IMR-90 (cell line): ENCODE data around the gene POMGNT1. TPM values are rescaled to one million over a fixed set of nuclear protein-coding genes. Genes with fewer than 3 reads are reported as not detected.
A peak's percentile ranks its signal among the peaks of the same experiment; 100 is the strongest.

Source experiments
- ATAC-seq: fragments of 200-7000 bp; cut with Tn5 transposase; 2 replicates; pipeline ENCODE4 v1.9.1; 2020; ENCODE audit warnings: low read depth, mild to moderate bottlenecking, moderate library complexity
- Bru-seq: library from RNA; stranded (reverse); fragments of 400-500 nt; gene quantifications from one replicate; lab custom pipeline; 2021; lab: Mats Ljungman, UMichigan
- BruChase-seq, 2 experiments: library from RNA; stranded (reverse); fragments of 400-500 nt; gene quantifications; one replicate each; lab custom pipeline; 2021; lab: Mats Ljungman, UMichigan
- BruUV-seq: library from RNA; stranded (reverse); fragments of 400-500 nt; replicated peaks from 2 replicates; lab custom pipeline; 2021; lab: Mats Ljungman, UMichigan
- CTCF ChIA-PET: fragments of 300-600 bp; formaldehyde crosslinking; extraction: SDS; loops from one replicate; lab custom pipeline; 2021; ENCODE audit warnings: antibody characterized with exemption; lab: Yijun Ruan, JAX
- POLR2A ChIA-PET: fragments of 300-600 bp; sonication (Branson Sonifier 250); formaldehyde crosslinking; loops from one replicate; lab custom pipeline; 2022; ENCODE audit warnings: antibody characterized with exemption; ENCODE audit not compliant: unreplicated experiment; lab: Charles Lee
- DNase-seq: peaks from one replicate; pipeline ENCODE4 v3.0.0; 2013
- H2AFZ ChIP-seq: replicated peaks from 2 replicates; pipeline ENCODE3; 2013; ENCODE audit warnings: low read length, mild to moderate bottlenecking; ENCODE audit not compliant: poor library complexity
- H2AK5ac ChIP-seq: 2 replicates; pipeline ENCODE4 v1.6.1; 2013; ENCODE audit warnings: low read depth, low read length, inconsistent platforms
- H2AK9ac ChIP-seq: replicated peaks from 2 replicates; pipeline ENCODE3; 2013; ENCODE audit warnings: mild to moderate bottlenecking, low read depth, low read length, moderate library complexity; ENCODE audit not compliant: poor library complexity
- H2BK120ac ChIP-seq: 2 replicates; pipeline ENCODE4 v1.6.1; 2013; ENCODE audit warnings: low read depth, low read length, inconsistent platforms
- H2BK15ac ChIP-seq: 3 replicates; pipeline ENCODE4 v1.6.1; 2013; ENCODE audit warnings: low read depth, low read length, inconsistent platforms
- H2BK20ac ChIP-seq: 2 replicates; pipeline ENCODE4 v1.6.1; 2013; ENCODE audit warnings: low read depth, mild to moderate bottlenecking, inconsistent platforms, low read length, moderate library complexity
- H2BK5ac ChIP-seq: 2 replicates; pipeline ENCODE4 v1.6.1; 2013; ENCODE audit warnings: mild to moderate bottlenecking, low read depth, low read length, inconsistent platforms; ENCODE audit not compliant: poor library complexity, severe bottlenecking
- H3K14ac ChIP-seq: replicated peaks from 2 replicates; pipeline ENCODE4 v1.6.1; 2013; ENCODE audit warnings: low read depth, low read length, inconsistent platforms
- H3K18ac ChIP-seq: 2 replicates; pipeline ENCODE4 v1.6.1; 2013; ENCODE audit warnings: low read depth, low read length, control low read depth
- H3K23ac ChIP-seq: 2 replicates; pipeline ENCODE4 v1.6.1; 2013; ENCODE audit warnings: low read depth, low read length, inconsistent platforms
- H3K27ac ChIP-seq: 2 replicates; pipeline ENCODE4 v1.5.1; 2013; ENCODE audit warnings: mild to moderate bottlenecking, control low read depth, low read length; ENCODE audit not compliant: insufficient read depth
- H3K27me3 ChIP-seq: 2 replicates; pipeline ENCODE4 v1.6.1; 2013; ENCODE audit warnings: low read length; ENCODE audit not compliant: control insufficient read depth, insufficient read depth
- H3K36me3 ChIP-seq: 2 replicates; pipeline ENCODE4 v1.6.1; 2013; ENCODE audit warnings: low read length, mixed read lengths; ENCODE audit not compliant: control insufficient read depth, insufficient read depth
- H3K4ac ChIP-seq: 2 replicates; pipeline ENCODE4 v1.6.1; 2013; ENCODE audit warnings: low read depth, low read length, inconsistent platforms
- H3K4me1 ChIP-seq: 2 replicates; pipeline ENCODE4 v1.6.1; 2013; ENCODE audit warnings: low read length, mixed read lengths; ENCODE audit not compliant: control insufficient read depth, insufficient read depth
- H3K4me2 ChIP-seq: 2 replicates; pipeline ENCODE4 v1.6.1; 2013; ENCODE audit warnings: low read depth, mild to moderate bottlenecking, control low read depth, low read length, moderate library complexity
- H3K4me3 ChIP-seq: 2 replicates; pipeline ENCODE4 v1.5.1; 2013; ENCODE audit warnings: low read depth, mild to moderate bottlenecking, control low read depth, low read length, moderate library complexity; ENCODE audit not compliant: insufficient read depth
- H3K56ac ChIP-seq: 2 replicates; pipeline ENCODE4 v1.6.1; 2013; ENCODE audit warnings: low read length, inconsistent platforms; ENCODE audit not compliant: insufficient read depth; ENCODE audit errors: extremely low read depth
- H3K79me1 ChIP-seq, 2 experiments: 2 replicates each; pipeline ENCODE4 v1.6.1; 2013; ENCODE audit warnings: low read length in 2 of 2, inconsistent platforms in 1 of 2, low read depth in 1 of 2
- H3K9ac ChIP-seq: 2 replicates; pipeline ENCODE4 v1.6.1; 2013; ENCODE audit warnings: low read depth, low read length, control low read depth
- H3K9me1 ChIP-seq: 2 replicates; pipeline ENCODE4 v1.6.1; 2013; ENCODE audit warnings: low read length, inconsistent platforms; ENCODE audit not compliant: insufficient read depth
- H3K9me3 ChIP-seq: 2 replicates; pipeline ENCODE4 v1.6.1; 2013; ENCODE audit warnings: low read length; ENCODE audit not compliant: control insufficient read depth, insufficient read depth
- H4K20me1 ChIP-seq: 2 replicates; pipeline ENCODE4 v1.6.1; 2013; ENCODE audit warnings: low read length, inconsistent platforms; ENCODE audit not compliant: insufficient read depth
- H4K5ac ChIP-seq: 2 replicates; pipeline ENCODE4 v1.6.1; 2013; ENCODE audit warnings: mild to moderate bottlenecking, low read depth, low read length, control low read depth
- H4K8ac ChIP-seq, 2 experiments: 2 replicates each; pipeline ENCODE4 v1.6.1; 2013; ENCODE audit warnings: low read depth in 2 of 2, low read length in 2 of 2, control low read depth in 1 of 2, inconsistent platforms in 1 of 2
- H4K91ac ChIP-seq: 2 replicates; pipeline ENCODE4 v1.6.1; 2013; ENCODE audit warnings: low read depth, low read length, inconsistent platforms; ENCODE audit not compliant: insufficient read depth
- CHD1 ChIP-seq: IDR thresholded peaks from 2 replicates; pipeline ENCODE4 v1.6.1; 2012; ENCODE audit warnings: low read depth, low read length, improper control_type of control experiment
- MAFK ChIP-seq: IDR thresholded peaks from 2 replicates; pipeline ENCODE4 v1.6.1; 2012; ENCODE audit warnings: low read depth, low read length, improper control_type of control experiment
- MAZ ChIP-seq: IDR thresholded peaks from 2 replicates; pipeline ENCODE4 v1.6.1; 2012; ENCODE audit warnings: low read depth, mild to moderate bottlenecking, low read length, improper control_type of control experiment, moderate library complexity, borderline replicate concordance
- MXI1 ChIP-seq: IDR thresholded peaks from 2 replicates; pipeline ENCODE4 v1.6.1; 2012; ENCODE audit warnings: low read depth, mild to moderate bottlenecking, low read length, moderate library complexity, borderline replicate concordance
- NFE2L2 ChIP-seq: fragments of 150-350 bp; IDR thresholded peaks from 2 replicates; pipeline ENCODE4 v1.6.1; 2016; ENCODE audit warnings: low read depth, mild to moderate bottlenecking, low read length
- POLR2A ChIP-seq: IDR thresholded peaks from 2 replicates; pipeline ENCODE4 v1.6.1; 2012; ENCODE audit warnings: mild to moderate bottlenecking, low read depth, low read length
- RAD21 ChIP-seq: IDR thresholded peaks from 2 replicates; pipeline ENCODE4 v1.6.1; 2012; ENCODE audit warnings: low read length, improper control_type of control experiment
- RCOR1 ChIP-seq: IDR thresholded peaks from 2 replicates; pipeline ENCODE4 v1.6.1; 2012; ENCODE audit warnings: mild to moderate bottlenecking, low read length, improper control_type of control experiment; ENCODE audit not compliant: insufficient replicate concordance
- SMC3 ChIP-seq: fragments of 150-350 bp; IDR thresholded peaks from 2 replicates; pipeline ENCODE4 v1.6.1; 2016; ENCODE audit warnings: low read depth, mild to moderate bottlenecking, antibody characterized with exemption, low read length, moderate library complexity
- WGBS, 2 experiments: methylation state at CpG; one replicate each; pipeline versions ENCODE4 v1.1.5 to v1.1.7; 2013; ENCODE audit warnings: missing lambda C conversion rate in 2 of 2; ENCODE audit not compliant: insufficient read length in 1 of 2; ENCODE audit errors: extremely low coverage in 2 of 2; 5-methylcytosine and 5-hydroxymethylcytosine counted together
- dilution Hi-C: fragments of 300-500 bp; cut with HindIII; formaldehyde crosslinking; loops from one replicate; pipeline ENCODE4 v1.14.3; 2018; ENCODE audit warnings: low sequenced_read_pairs; ENCODE audit not compliant: unreplicated experiment
- in situ Hi-C: fragments of 300-500 bp; cut with MboI; formaldehyde crosslinking; loops from 3 replicates; pipeline ENCODE4 v1.14.3; 2019; ENCODE audit warnings: low sequenced_read_pairs, inconsistent platforms, mixed read lengths
- intact Hi-C: fragments of 100-400 bp; cut with micrococcal nuclease; formaldehyde crosslinking; loops from 2 replicates; pipeline ENCODE4 v1.10.0; 2022
- long read RNA-seq: library from polyadenylated mRNA; unstranded; transcript quantifications from one replicate; pipeline ENCODE4 v2.0.0, GENCODE V29; 2021; ENCODE audit not compliant: unreplicated experiment
- polyA plus RNA-seq, 3 experiments: library from polyadenylated mRNA; depleted of rRNA; stranded (reverse); fragments of >200 nt; gene quantifications; 2 replicates each; pipeline ENCODE4 v1.2.3, GENCODE V29; 2012; ENCODE audit warnings: low replicate concordance in 1 of 3
- total RNA-seq: library from RNA; depleted of rRNA; stranded (reverse); fragments of >200 nt; gene quantifications from 2 replicates; pipeline ENCODE4 v1.2.3, GENCODE V29; 2012; rRNA removed
- TF ChIP-seq, protein P1 (sequence below): fragments of 150-350 bp; IDR thresholded peaks from 2 replicates; pipeline ENCODE4 v1.6.1; 2016; ENCODE audit warnings: low read depth, mild to moderate bottlenecking, low read length, moderate library complexity, borderline replicate concordance
- TF ChIP-seq, protein P2 (sequence below): conservative IDR thresholded peaks from 2 replicates; pipeline ENCODE4 v1.5.1; 2012; ENCODE audit warnings: mild to moderate bottlenecking, low read depth, low read length, improper control_type of control experiment

The POMGNT1 gene
- total RNA-seq (45.3 and 54.8 TPM in 2 replicates), polyA plus RNA-seq (2012; rRNA removed) (65.3 and 65.8 TPM in 2 replicates), Bru-seq, nascent RNA (percentile 46 among the genes with signal in this experiment), BruChase-seq, experiment 1, labeled RNA remaining after a 6-hour chase (percentile 53 among the genes with signal in this experiment), BruChase-seq, experiment 2, labeled RNA remaining after a 2-hour chase (percentile 51 among the genes with signal in this experiment)
- 44.6 and 61.9 TPM in 2 replicates for polyA plus RNA-seq (2012; cell fraction: cytosol; rRNA removed)
- 135 and 140 TPM in 2 replicates for polyA plus RNA-seq (2012; cell fraction: nucleus; rRNA removed; ENCODE audit: low replicate concordance)
- long read RNA-seq, transcript POMGNT1-201 (22 exons, 2,728 nt) = major isoform, 45 of 79 reads
- long read RNA-seq, partial matches to known transcripts = 11 of 79 reads
- long read RNA-seq, other reads (novel, unspliced or antisense) = 23 of 79 reads

DNA sequence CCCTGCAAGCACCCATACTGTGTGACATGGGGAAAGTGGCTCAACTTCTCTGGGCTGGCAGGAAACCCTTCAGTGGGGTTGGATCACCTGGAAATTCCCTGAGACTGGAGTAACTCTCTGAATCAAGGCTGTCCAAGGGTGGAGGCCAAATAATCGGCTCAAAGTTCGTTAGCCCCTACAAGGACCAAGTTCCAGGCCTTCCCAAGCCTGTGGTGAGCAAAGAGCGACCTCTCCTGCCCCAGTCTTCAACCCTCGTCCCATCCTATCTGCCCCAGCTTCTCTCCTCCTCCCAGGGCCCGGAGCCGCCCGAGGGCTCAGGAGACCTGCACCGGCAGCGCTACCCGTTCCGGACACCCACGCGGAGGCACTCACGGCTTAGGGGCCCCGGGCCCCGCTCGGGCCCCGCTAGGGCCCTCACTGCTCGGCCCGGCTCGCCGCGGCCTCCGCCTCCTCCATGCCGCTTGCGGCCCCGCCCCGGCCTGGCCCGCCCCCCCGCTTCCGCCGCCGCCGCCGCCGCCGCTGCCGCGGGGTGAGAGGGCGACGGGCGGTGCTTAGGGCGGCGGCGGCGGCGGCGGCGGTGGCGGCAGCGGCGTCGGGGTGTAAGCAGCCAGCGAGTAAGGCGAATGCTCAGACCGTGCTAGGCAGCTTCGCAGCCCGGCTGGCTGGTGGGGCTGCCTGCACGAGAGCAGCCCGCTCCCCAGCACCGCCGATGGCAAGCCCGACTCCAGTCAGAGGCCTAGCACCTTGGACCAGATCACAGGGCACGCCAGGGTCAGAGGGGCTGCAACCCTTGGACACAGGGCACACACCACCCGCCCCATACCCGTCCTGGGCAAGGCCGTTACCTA lies at the start of gene POMGNT1:
Gene POMGNT1, minus strand, starts transcription at position 471 of the 848 bp plus-strand sequence. CDS start 613 bp downstream, outside the sequence.
- Histone ChIP-seq H2BK15ac (peak within 1 kb of the TSS; percentile 42; the same call in 1 of the 3 replicates), H2AK5ac (peak within 1 kb of the TSS; percentile 87), H3K36me3 (peaks cover 16% of the 10 kb centered on the region), H2AK9ac (peak within 1 kb of the TSS; percentile 100), H3K27me3 (no peaks in the 10 kb centered on the region), H3K4me2 (peak within 1 kb of the TSS; percentile 95), H3K4ac (peak within 1 kb of the TSS; percentile 98), H4K91ac (peak within 1 kb of the TSS; percentile 98), H4K8ac (peak within 1 kb of the TSS; percentile 98 to 100), H3K4me3 (peak within 1 kb of the TSS; percentile 85), H3K9ac (peak within 1 kb of the TSS; percentile 98), H2BK5ac (peak within 1 kb of the TSS; percentile 72), H3K4me1 (peaks cover 4% of the 10 kb centered on the region; the same call in 1 of the 2 replicates), H3K14ac (peak within 1 kb of the TSS; percentile 99), H3K27ac (peak within 1 kb of the TSS; percentile 90), H3K56ac (peak within 1 kb of the TSS; percentile 82), H3K9me1 (peaks cover 4% of the 10 kb centered on the region; the same call in 1 of the 2 replicates), H3K79me1 (peaks cover 14 to 40% of the 10 kb centered on the region in 2 experiments), H4K20me1 (no peaks in the 10 kb centered on the region), H4K5ac (peak within 1 kb of the TSS; percentile 90), H3K9me3 (no peaks in the 10 kb centered on the region), H3K18ac (peak within 1 kb of the TSS; percentile 52), H2BK20ac (peak within 1 kb of the TSS; percentile 49; the same call in 1 of the 2 replicates), H2AFZ (peak within 1 kb of the TSS; percentile 98), H2BK120ac (peak within 1 kb of the TSS; percentile 83), H3K23ac (peak within 1 kb of the TSS; percentile 99)
- intact Hi-C loops = no loop called here
- ChIA-PET CTCF (interaction anchor here (1.6 kb wide), 2 partner anchors 17 to 25 kb away, joined by 4 to 8 read pairs; no protein-coding TSS in a partner anchor), POLR2A (interaction anchor here (0.6 to 1.1 kb wide), 2 partner anchors 66 to 71 kb away, joined by 3 read pairs; partner anchors contain the start of gene PIK3R3)
- no TSS peak for BruUV-seq
- DNase-seq (peak; percentile 39), ATAC-seq (peak; percentile 95)
- dilution Hi-C loops = loop anchor here (25.0 kb wide), 1 partner anchor 161 kb away; no protein-coding TSS in a partner anchor
- in situ Hi-C loops = no loop called here
- 2% methylated on average over 19 of the region's 67 CpGs; no CpG with 5 or more reads in 1 of the 2 experiments for WGBS, 2 experiments
- peak; percentile 38 for TF ChIP-seq RAD21
- TF ChIP-seq POLR2A = no peak; the same call in 1 of the 2 replicates
- TF ChIP-seq RCOR1 = peak; percentile 65
- TF ChIP-seq CHD1 = no peak
- TF ChIP-seq, protein P1, sequence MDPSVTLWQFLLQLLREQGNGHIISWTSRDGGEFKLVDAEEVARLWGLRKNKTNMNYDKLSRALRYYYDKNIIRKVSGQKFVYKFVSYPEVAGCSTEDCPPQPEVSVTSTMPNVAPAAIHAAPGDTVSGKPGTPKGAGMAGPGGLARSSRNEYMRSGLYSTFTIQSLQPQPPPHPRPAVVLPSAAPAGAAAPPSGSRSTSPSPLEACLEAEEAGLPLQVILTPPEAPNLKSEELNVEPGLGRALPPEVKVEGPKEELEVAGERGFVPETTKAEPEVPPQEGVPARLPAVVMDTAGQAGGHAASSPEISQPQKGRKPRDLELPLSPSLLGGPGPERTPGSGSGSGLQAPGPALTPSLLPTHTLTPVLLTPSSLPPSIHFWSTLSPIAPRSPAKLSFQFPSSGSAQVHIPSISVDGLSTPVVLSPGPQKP = no peak
- no peak for TF ChIP-seq SMC3
- TF ChIP-seq, protein P2, sequence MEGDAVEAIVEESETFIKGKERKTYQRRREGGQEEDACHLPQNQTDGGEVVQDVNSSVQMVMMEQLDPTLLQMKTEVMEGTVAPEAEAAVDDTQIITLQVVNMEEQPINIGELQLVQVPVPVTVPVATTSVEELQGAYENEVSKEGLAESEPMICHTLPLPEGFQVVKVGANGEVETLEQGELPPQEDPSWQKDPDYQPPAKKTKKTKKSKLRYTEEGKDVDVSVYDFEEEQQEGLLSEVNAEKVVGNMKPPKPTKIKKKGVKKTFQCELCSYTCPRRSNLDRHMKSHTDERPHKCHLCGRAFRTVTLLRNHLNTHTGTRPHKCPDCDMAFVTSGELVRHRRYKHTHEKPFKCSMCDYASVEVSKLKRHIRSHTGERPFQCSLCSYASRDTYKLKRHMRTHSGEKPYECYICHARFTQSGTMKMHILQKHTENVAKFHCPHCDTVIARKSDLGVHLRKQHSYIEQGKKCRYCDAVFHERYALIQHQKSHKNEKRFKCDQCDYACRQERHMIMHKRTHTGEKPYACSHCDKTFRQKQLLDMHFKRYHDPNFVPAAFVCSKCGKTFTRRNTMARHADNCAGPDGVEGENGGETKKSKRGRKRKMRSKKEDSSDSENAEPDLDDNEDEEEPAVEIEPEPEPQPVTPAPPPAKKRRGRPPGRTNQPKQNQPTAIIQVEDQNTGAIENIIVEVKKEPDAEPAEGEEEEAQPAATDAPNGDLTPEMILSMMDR = peak; percentile 18; the same call in 1 of the 2 replicates
- 0 out of 2 replicates have a peak, but pooled peaks have one; percentile 26 for TF ChIP-seq MXI1
- TF ChIP-seq MAZ = 0 out of 2 replicates have a peak, but pooled peaks have one; percentile 6
- TF ChIP-seq MAFK = no peak
- TF ChIP-seq NFE2L2 = no peak
